OCI-LY3 (cell line): Measurements from ENCODE around the gene MAML2.

Experiments
- H2AFZ ChIP-seq: fragments of 200-600, 300-600 bp; shearing (Covaris generic); 2 replicates; pipeline ENCODE4 v1.6.0; 2014; ENCODE audit warnings: antibody characterized with exemption, low read depth, low read length
- H3K27ac ChIP-seq: fragments of 200-600, 300-600 bp; sonication (generic); 2 replicates; pipeline ENCODE4 v1.5.1; 2014; ENCODE audit warnings: mild to moderate bottlenecking, low read length, moderate library complexity, mixed read lengths
- H3K27me3 ChIP-seq: fragments of 200-600, 300-600 bp; sonication (generic); 2 replicates; pipeline ENCODE4 v1.6.1; 2014; ENCODE audit warnings: low read depth, low read length, mixed read lengths
- H3K36me3 ChIP-seq: fragments of 200-600, 300-600 bp; sonication (generic); replicated peaks from 2 replicates; pipeline ENCODE3; 2014; ENCODE audit warnings: low read depth, low read length, mixed read lengths
- H3K4me1 ChIP-seq: fragments of 300-600, 200-600 bp; sonication (generic); 2 replicates; pipeline ENCODE4 v1.6.1; 2014; ENCODE audit warnings: low read length, mixed read lengths
- H3K4me2 ChIP-seq: fragments of 200-600, 300-600 bp; sonication (generic); 2 replicates; pipeline ENCODE4 v1.6.1; 2014; ENCODE audit warnings: low read length, mixed read lengths
- H3K4me3 ChIP-seq: fragments of 300-600, 200-600 bp; sonication (generic); 2 replicates; pipeline ENCODE4 v1.5.1; 2014; ENCODE audit warnings: antibody characterized with exemption, mild to moderate bottlenecking, low read length, moderate library complexity
- H3K79me2 ChIP-seq: fragments of 300-600, 200-600 bp; shearing (Covaris generic); 2 replicates; pipeline ENCODE4 v1.6.1; 2014; ENCODE audit warnings: mild to moderate bottlenecking, low read length, mixed read lengths
- H3K9ac ChIP-seq: fragments of 300-600, 200-600 bp; shearing (Covaris generic); 2 replicates; pipeline ENCODE4 v1.6.0; 2014; ENCODE audit warnings: mild to moderate bottlenecking, low read length, moderate library complexity
- H3K9me3 ChIP-seq: fragments of 200-600, 300-600 bp; shearing (Covaris generic); 2 replicates; pipeline ENCODE4 v1.6.1; 2014; ENCODE audit warnings: low read length, mixed read lengths; ENCODE audit not compliant: insufficient read depth
- H4K20me1 ChIP-seq: fragments of 200-600, 300-600 bp; sonication (generic); 2 replicates; pipeline ENCODE4 v1.6.1; 2016; ENCODE audit warnings: low read length, mixed read lengths; ENCODE audit not compliant: insufficient read depth
- EZH2phosphoT487 ChIP-seq: fragments of 200-600 bp; shearing (Covaris generic); IDR thresholded peaks from 2 replicates; pipeline ENCODE4 v1.6.1; 2018; ENCODE audit warnings: antibody characterized with exemption, mixed run types, low read depth
- TF ChIP-seq, protein P1 (sequence below): fragments of 200-600, 300-600 bp; sonication (generic); IDR thresholded peaks from 2 replicates; pipeline ENCODE4 v1.5.1; 2014; ENCODE audit warnings: antibody characterized with exemption, low read length, low read depth

The MAML2 gene

DNA sequence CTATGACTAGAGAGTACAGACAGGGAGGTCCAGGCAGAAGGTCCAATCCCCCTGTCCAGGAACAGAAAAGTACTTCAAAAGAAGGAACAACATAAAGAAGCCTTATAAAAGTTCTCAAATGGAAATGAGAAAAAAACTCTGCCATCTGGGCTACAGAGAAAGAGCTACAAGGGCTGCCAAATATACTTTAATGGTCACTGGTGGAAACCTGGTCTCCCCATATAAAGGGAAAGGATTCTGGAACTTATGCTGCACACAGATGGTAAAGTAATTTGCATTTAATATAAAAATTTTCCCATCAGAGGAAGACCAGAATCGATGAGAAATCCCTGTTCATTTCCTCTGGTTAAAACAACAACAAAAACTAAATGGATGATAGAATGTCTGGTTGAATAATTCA lies 299.7 kb downstream of the MAML2 start:
- Histone ChIP-seq H3K4me3 (no peak overlapping the region), H3K4me1 (no peaks in the 10 kb centered on the region), H3K4me2 (no peak overlapping the region), H4K20me1 (no peaks in the 10 kb centered on the region), H3K79me2 (no peaks in the 10 kb centered on the region), H3K9ac (no peak overlapping the region), H2AFZ (no peak overlapping the region), H3K36me3 (no peaks in the 10 kb centered on the region), H3K9me3 (no peaks in the 10 kb centered on the region), H3K27me3 (no peaks in the 10 kb centered on the region), H3K27ac (no peak overlapping the region)
- TF ChIP-seq, protein P1, sequence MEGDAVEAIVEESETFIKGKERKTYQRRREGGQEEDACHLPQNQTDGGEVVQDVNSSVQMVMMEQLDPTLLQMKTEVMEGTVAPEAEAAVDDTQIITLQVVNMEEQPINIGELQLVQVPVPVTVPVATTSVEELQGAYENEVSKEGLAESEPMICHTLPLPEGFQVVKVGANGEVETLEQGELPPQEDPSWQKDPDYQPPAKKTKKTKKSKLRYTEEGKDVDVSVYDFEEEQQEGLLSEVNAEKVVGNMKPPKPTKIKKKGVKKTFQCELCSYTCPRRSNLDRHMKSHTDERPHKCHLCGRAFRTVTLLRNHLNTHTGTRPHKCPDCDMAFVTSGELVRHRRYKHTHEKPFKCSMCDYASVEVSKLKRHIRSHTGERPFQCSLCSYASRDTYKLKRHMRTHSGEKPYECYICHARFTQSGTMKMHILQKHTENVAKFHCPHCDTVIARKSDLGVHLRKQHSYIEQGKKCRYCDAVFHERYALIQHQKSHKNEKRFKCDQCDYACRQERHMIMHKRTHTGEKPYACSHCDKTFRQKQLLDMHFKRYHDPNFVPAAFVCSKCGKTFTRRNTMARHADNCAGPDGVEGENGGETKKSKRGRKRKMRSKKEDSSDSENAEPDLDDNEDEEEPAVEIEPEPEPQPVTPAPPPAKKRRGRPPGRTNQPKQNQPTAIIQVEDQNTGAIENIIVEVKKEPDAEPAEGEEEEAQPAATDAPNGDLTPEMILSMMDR: no peak
- TF ChIP-seq EZH2phosphoT487: no peak

DNA sequence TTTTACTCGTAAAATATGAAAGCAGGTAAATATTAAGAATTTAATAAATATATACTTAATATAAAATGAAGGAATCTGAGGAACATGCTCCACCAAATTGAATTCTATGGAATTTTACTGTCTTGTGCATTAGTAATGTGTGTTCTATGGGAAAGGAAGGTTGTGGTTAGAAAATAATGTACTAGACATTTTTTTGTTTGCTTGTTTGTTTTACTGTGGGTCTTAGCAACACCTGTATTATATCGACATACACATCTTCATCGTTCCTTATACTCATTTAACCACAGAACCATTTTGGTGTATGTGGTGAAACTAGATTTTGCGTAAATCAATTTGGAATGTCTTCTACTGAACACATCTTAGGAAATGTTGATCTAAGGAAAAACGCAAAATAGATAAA lies 304.9 kb downstream of the MAML2 start:
- Histone ChIP-seq H3K79me2 (no peaks in the 10 kb centered on the region), H4K20me1 (no peaks in the 10 kb centered on the region), H3K4me2 (no peak overlapping the region), H3K9ac (no peak overlapping the region), H3K4me1 (no peaks in the 10 kb centered on the region), H3K27me3 (no peaks in the 10 kb centered on the region), H3K4me3 (no peak overlapping the region), H3K27ac (no peak overlapping the region), H3K36me3 (no peaks in the 10 kb centered on the region), H3K9me3 (no peaks in the 10 kb centered on the region), H2AFZ (no peak overlapping the region)
- TF ChIP-seq, protein P1: no peak
- no peak for TF ChIP-seq EZH2phosphoT487

DNA sequence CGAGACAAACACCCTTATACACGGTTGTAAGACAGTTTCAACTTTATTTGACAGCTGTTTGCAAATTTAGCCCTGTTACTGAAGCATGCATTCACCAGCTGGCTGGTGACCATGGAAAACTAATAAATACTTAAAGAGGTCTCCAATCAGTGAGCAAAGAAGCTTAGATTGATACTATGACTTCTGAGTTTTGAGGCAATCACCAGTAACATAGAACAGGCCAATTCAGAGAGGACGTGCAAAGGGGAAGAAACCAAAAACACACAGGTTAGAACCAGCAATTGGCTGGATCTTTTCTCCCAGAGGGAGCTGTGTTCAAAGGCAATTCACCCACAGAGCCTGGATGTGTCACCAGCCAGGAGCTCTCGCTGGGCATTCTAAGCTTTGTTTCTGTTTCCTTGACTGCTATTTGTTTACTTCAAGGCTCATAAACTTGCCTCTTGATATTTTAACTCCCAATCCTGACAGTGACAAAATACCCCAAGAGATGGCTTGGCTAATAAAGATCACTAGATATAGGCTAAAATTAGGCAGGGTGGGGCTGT lies 305.5 kb downstream of the MAML2 start:
- Histone ChIP-seq H3K36me3 (no peaks in the 10 kb centered on the region), H4K20me1 (no peaks in the 10 kb centered on the region), H3K4me3 (no peak overlapping the region), H3K9ac (no peak overlapping the region), H3K27ac (no peak overlapping the region), H3K4me2 (no peak overlapping the region), H2AFZ (no peak overlapping the region), H3K9me3 (no peaks in the 10 kb centered on the region), H3K79me2 (no peaks in the 10 kb centered on the region), H3K27me3 (no peaks in the 10 kb centered on the region), H3K4me1 (no peaks in the 10 kb centered on the region)
- TF ChIP-seq EZH2phosphoT487: no peak
- TF ChIP-seq, protein P1: no peak

DNA sequence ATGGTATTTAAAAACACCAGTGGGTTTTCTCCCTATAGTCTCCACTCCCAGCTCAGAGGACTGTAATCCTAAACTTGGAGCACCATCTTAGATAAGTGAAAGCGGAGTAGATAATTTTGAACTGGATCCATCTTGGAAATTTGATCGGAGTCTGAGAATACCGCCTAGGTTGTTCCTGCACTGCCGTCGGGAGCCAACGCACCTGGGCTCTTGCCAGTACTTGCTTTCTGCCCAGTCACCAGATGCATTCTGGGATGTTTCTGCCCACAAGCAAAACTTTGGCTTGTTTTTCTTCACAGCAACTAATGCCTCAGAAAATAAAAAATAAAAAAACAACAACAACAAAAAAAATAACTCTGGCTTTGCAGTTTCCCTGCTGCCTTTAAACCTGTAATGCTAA lies 306.1 kb downstream of the MAML2 start:
- H3K79me2 ChIP-seq: no peaks in the 10 kb centered on the region
- H3K9me3 ChIP-seq: no peaks in the 10 kb centered on the region
- H2AFZ ChIP-seq: no peak overlapping the region
- no peaks in the 10 kb centered on the region for H3K4me1 ChIP-seq
- no peaks in the 10 kb centered on the region for H3K27me3 ChIP-seq
- H3K4me3 ChIP-seq: no peak overlapping the region
- no peaks in the 10 kb centered on the region for H3K36me3 ChIP-seq
- H3K4me2 ChIP-seq: no peak overlapping the region
- H3K27ac ChIP-seq: no peak overlapping the region
- TF ChIP-seq, protein P1: no peak
- TF ChIP-seq EZH2phosphoT487: no peak
- no peak overlapping the region for H3K9ac ChIP-seq
- no peaks in the 10 kb centered on the region for H4K20me1 ChIP-seq
